Left cardiac atrium (tissue), 4 donors: Measurements from ENCODE around the gene ZNF85. TPM values are rescaled to one million over a fixed set of nuclear protein-coding genes. Genes with fewer than 3 reads are reported as not detected.
A peak's percentile ranks its signal among the peaks of the same experiment; 100 is the strongest.
"Not testable (repeated sequence)": the region's sequence is repeated elsewhere in the genome, so short reads cannot be mapped to it uniquely, and the experiment has no call there.

Experiments
- ATAC-seq, 2 donors: fragments of 200-7000 bp; cut with Tn5 transposase; one replicate each; pipeline ENCODE4 v1.9.1; 2020; ENCODE audit warnings: mild to moderate bottlenecking in 2 of 2, moderate library complexity in 2 of 2
- DNase-seq: peaks from one replicate; pipeline ENCODE4 v3.0.0-alpha.2; 2020
- intact Hi-C, 2 donors: fragments of 100-400 bp; cut with DNase I; formaldehyde crosslinking; loops; one replicate each; pipeline versions ENCODE4 v1.14.1 to v1.15.1; 2022 to 2023
- long read RNA-seq: library from polyadenylated mRNA; unstranded; transcript quantifications from one replicate; pipeline ENCODE4 v2.0.0, GENCODE V29; 2021
- total RNA-seq, 2 donors: library from RNA; stranded (reverse); fragmentation: NEBNext Ultra II Directional; extraction: Animal tissue kit (Norgen Biotek cat#: 25700); gene quantifications; one replicate each; pipeline ENCODE4 v1.2.1, GENCODE V29; 2021
- donor health status: DM: no; HTN: yes; CAD: no.
- donor health status: DM: no; HTN: yes; CAD: no; lungs with severe emphysema.
- donor health status: DM: yes; HTN: yes; CAD: no.
- donor health status: Dilated cardiomyopathy.

ZNF85 gene
- 1 to 10 TPM; 2.3 to 2.8 TPM for total RNA-seq
- long read RNA-seq, partial matches to known transcripts, result 0 of 3 reads
- long read RNA-seq, other reads (novel, unspliced or antisense), result 1 of 3 reads

DNA sequence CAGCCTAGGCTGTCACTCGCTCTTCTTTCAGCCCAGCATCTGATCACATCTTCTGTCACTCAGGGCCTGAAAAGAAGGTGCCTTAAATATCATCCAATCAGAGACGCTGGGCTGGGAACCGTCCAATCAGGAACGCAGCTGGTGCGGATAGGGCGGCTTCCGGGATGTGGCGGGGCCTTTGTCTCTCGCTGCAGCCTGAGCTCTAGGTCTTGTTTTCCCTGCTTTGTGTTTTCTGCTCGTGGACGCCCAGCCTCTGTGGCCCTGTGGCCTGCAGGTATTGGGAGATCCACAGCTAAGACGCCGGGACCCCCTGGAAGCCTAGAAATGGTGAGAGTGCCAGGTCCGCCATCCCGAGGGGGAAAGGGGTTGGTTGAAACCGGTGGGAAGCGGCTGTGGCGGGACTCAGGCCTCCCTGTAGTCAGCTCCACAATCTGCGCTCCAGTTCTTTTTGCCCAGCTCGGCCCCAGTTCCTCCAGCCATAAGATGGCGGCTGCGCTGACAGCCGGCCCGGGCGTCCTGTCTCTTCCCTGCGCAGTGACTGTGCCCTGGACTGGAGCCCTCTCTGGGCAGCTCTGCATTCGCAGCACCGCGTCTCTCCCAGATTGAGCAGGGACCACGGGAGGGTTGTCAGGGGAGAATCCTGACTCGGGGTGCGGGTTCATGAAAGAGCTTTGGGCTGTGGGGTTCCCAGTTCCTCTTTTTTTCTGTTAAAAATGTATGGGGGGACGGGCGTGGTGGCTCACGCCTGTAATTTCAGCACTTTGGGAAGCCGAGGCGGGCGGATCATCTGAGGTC, at the start of gene ZNF85:
Gene ZNF85 (plus strand): TSS at position 175 of the 795 bp plus-strand sequence. CDS start 150 bp downstream, at position 325.
- DNase-seq, result peak; percentile 92
- peak; percentile 100 for ATAC-seq
- intact Hi-C loops, result loop anchor here in 1 of 2 donors (10.0 kb wide), 1 partner anchor 268 kb away; no protein-coding TSS in a partner anchor

- DNase-seq (no peak), ATAC-seq (no peak)
- intact Hi-C loops, result no loop called here
Measured at GRCh38 chr19:20879501-20879900, 43.5 kb upstream of the ZNF85 start.

- ATAC-seq (no peak), DNase-seq (no peak)
- intact Hi-C loops, result no loop called here
Measured at GRCh38 chr19:20912973-20913372, 10.1 kb upstream of the ZNF85 start.

GRCh38 chr19:20925481-20925880, 2.4 kb downstream of the ZNF85 start:
- DNase-seq (no peak), ATAC-seq (no peak)
- intact Hi-C loops, result loop anchor here in 1 of 2 donors (10.0 kb wide), 1 partner anchor 271 kb away; no protein-coding TSS in a partner anchor

GRCh38 chr19:20926796-20927195, 3.7 kb downstream of the ZNF85 start:
- ATAC-seq (no peak), DNase-seq (no peak)
- intact Hi-C loops, result loop anchor here in 1 of 2 donors (10.0 kb wide), 1 partner anchor 272 kb away; no protein-coding TSS in a partner anchor

DNA sequence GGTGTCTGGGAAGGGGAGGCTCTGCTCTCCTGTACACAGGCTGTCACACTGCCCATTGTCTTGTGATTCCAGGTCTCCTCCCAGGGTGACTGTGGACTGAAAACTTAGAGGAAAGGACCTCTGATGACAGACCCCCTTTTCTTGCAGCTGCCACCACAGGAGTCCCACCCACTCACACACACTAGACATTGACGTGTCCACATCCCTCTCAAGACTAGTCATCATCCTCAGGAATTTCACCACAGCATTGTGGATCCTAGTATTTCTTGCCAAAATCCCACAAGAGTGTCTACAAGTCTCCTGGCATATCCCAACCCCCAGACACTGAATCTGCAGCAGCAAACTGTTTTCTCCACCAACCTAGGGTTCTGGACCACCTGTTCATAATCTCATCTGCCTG, 5.3 kb downstream of the ZNF85 start:
- no peak for DNase-seq
- ATAC-seq, result no peak
- intact Hi-C loops, result loop anchor here in 1 of 2 donors (10.0 kb wide), 1 partner anchor 274 kb away; no protein-coding TSS in a partner anchor

DNA sequence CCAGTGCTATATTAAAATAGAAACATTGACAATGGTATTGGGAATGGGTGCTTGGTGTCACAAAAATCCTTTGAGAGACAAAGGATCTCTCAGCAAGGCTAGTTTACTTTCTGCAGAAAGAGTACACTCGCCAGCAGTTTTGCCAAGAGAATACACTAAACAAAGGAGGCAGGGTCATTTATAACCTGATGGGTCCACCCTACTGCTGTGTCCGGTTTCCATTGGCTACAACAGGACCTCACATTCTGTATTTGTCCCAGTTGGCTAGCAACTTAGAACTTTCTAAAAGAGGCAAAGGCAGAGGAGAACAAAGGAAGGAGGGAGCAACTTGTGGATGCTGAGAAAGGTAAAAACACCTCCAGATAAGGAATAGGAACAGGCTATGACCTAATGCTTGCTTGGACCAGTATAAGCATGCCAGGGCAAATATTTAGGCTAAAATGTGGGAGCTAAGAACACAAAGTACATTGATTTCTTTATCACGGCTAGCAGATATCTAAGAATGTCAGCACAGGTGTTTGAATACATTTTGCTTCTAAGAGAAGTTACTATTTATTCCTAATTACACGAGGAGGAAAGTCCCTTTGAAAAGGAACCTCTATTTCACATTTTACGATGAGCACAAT, 13.4 kb downstream of the ZNF85 start:
- ATAC-seq, DNase-seq, intact Hi-C loops: not testable (repeated sequence)

DNA sequence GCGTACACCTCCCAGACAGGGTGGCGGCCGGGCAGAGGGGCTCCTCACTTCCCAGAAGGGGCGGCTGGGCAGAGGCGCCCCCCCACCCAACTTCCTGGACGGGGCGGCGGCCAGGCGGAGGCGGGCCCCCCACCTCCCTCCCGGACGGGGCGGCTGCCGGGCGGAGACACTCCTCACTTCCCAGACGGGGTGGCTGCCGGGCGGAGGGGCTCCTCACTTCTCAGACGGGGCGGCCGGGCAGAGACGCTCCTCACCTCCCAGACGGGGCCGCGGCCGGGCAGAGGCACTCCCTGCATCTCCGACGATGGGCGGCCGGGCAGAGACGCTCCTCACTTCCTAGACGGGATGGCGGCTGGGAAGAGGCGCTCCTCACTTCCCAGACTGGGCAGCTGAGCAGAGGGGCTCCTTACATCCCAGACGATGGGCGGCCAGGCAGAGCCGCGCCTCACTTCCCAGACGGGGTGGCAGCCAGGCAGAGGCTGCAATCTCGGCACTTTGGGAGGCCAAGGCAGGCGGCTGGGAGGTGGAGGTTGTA, 29.6 kb downstream of the ZNF85 start:
- DNase-seq, intact Hi-C loops, ATAC-seq: not testable (repeated sequence)

DNA sequence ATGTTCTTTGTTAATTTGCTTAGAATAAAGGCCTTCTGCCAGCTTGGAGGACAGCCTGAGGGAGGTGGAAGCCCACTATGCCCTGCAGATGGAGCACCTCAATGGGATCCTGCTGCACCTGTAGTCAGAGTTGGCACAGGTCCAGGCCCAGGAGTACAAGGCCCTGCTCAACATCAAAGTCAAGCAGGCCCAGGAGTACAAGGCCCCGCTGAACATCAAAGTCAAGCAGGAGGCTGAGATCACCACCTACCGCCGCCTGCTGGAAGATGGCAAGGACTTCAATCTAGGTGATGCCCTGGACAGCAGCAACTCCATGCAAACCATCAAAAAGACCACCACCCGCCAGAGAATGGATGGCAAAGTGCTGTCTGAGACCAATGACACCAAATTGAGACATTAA, 41.7 kb downstream of the ZNF85 start:
- ATAC-seq (no peak), DNase-seq (no peak)
- intact Hi-C loops, result no loop called here

DNA sequence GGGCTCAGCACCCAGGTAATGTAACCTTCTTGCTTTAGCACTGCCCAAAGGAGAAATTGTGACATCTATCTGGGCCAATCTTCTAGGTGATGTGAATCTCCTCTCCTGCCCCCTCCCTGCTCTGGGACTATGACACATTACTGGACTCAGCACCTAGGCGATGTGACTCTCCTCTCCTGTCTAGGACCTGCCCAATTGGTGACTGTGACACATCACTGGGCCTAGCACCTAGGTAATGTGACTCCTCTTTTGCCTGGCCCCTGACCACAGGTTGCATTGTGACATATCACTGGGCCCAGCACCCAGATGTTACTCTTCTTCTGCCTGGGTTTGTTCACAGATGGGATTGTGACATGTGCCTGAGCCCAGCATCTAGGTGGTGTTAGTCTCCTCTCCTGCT, 45.0 kb downstream of the ZNF85 start:
- intact Hi-C loops, result no loop called here
- DNase-seq (no peak), ATAC-seq (no peak)

- no peak for ATAC-seq
- intact Hi-C loops, result no loop called here
- DNase-seq, result no peak
Measured at GRCh38 chr19:20969498-20969897, 46.4 kb downstream of the ZNF85 start.

DNA sequence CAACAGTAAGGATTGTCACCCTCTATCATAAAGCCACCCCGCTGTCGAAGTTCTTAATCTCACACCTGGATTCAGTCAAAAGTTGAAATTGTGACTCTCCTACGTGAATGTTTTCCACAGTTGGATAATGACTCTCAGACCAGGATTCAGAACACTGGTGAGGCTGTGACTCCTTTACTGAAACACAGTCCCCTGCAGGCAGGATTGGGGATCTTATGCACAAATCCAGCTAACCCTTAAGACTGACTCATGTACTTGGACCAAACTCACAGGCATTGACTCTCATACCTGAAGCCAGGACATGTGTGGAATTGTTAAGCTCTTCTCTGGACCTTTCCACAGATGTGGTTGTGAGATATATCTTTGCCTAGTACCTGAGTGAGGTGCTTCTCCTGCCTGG, 46.8 kb downstream of the ZNF85 start:
- intact Hi-C loops, result no loop called here
- DNase-seq (no peak), ATAC-seq (no peak)

GRCh38 chr19:20992788-20993187, 69.7 kb downstream of the ZNF85 start:
- ATAC-seq, DNase-seq, intact Hi-C loops: not testable (repeated sequence)

GRCh38 chr19:20999731-21000352, 76.8 kb downstream of the ZNF85 start:
- peak; percentile 100 for ATAC-seq
- intact Hi-C loops, result no loop called here
- DNase-seq, result peak; percentile 91

Other genes with a start within 250 kb of the ZNF85 start
- gene ZNF66, start 146.9 kb upstream of the ZNF85 start, total RNA-seq, result 1 to 10 TPM; 1.9 to 2.1 TPM
- 1 to 10 TPM; 4.7 to 7.4 TPM for gene ZNF430, start 97.4 kb downstream of the ZNF85 start, total RNA-seq
- gene ZNF714, start 159.0 kb downstream of the ZNF85 start, total RNA-seq, result 1 to 10 TPM; 2.0 to 2.9 TPM
- 10 to 100 TPM in 1 of 2 donors, 1 to 10 TPM in 1; 6.8 to 10.9 TPM for gene ZNF431, start 218.8 kb downstream of the ZNF85 start, total RNA-seq